ENCODE measurements around the gene SPRED2.

The SPRED2 gene

GRCh38 chr2:65432227-65433190, at the start of gene SPRED2:
Gene SPRED2 (minus strand): TSS chr2:65432599. CDS start chr2:65431987, 612 bp downstream.
- DNase-seq = peak; percentile 68

- DNase-seq = no peak
These were observed 49.6 kb upstream of the SPRED2 start for GRCh38 chr2:65481961-65482360.

- no peak for DNase-seq
These were observed 47.1 kb upstream of the SPRED2 start for GRCh38 chr2:65479524-65479923.

- DNase-seq = no peak
These were observed 46.2 kb upstream of the SPRED2 start for GRCh38 chr2:65478498-65479135.

GRCh38 chr2:65477590-65477989, 45.2 kb upstream of the SPRED2 start:
- no peak for DNase-seq

- no peak for DNase-seq
These were observed 44.4 kb upstream of the SPRED2 start for GRCh38 chr2:65476778-65477177.

- DNase-seq = no peak
These were observed 42.6 kb upstream of the SPRED2 start for GRCh38 chr2:65475000-65475399.

GRCh38 chr2:65473045-65473444, 40.6 kb upstream of the SPRED2 start:
- DNase-seq = no peak

GRCh38 chr2:65471409-65471808, 39.0 kb upstream of the SPRED2 start:
- no peak for DNase-seq

- DNase-seq = no peak
These were observed 34.2 kb upstream of the SPRED2 start for GRCh38 chr2:65466551-65466950.

GRCh38 chr2:65465857-65466256, 33.5 kb upstream of the SPRED2 start:
- no peak for DNase-seq

- no peak for DNase-seq
These were observed 32.7 kb upstream of the SPRED2 start for GRCh38 chr2:65465124-65465523.

GRCh38 chr2:65464604-65465003, 32.2 kb upstream of the SPRED2 start:
- no peak for DNase-seq

- DNase-seq = no peak
These were observed 26.6 kb upstream of the SPRED2 start for GRCh38 chr2:65458999-65459398.

GRCh38 chr2:65456886-65457285, 24.5 kb upstream of the SPRED2 start:
- DNase-seq = no peak

GRCh38 chr2:65456064-65456463, 23.7 kb upstream of the SPRED2 start:
- DNase-seq = no peak

- no peak for DNase-seq
These were observed 21.5 kb upstream of the SPRED2 start for GRCh38 chr2:65453916-65454315.

GRCh38 chr2:65452150-65452895, 19.9 kb upstream of the SPRED2 start:
- DNase-seq = no peak

GRCh38 chr2:65450810-65451209, 18.4 kb upstream of the SPRED2 start:
- no peak for DNase-seq

GRCh38 chr2:65450393-65450792, 18.0 kb upstream of the SPRED2 start:
- no peak for DNase-seq

GRCh38 chr2:65443509-65444186, 11.2 kb upstream of the SPRED2 start:
- no peak for DNase-seq

GRCh38 chr2:65442420-65443020, 10.1 kb upstream of the SPRED2 start:
- DNase-seq = no peak

Data from CD4-positive, alpha-beta T cell treated with Interleukin-17A for 4 hours (primary cell).